ENCODE data around the gene DEXI.

Gene DEXI

GRCh38 chr16:10923650-10924214 lies 18.5 kb downstream of the DEXI start:
- DNase-seq = no peak

- DNase-seq = no peak
Measured at GRCh38 chr16:10923146-10923649, 19.1 kb downstream of the DEXI start.

DNA sequence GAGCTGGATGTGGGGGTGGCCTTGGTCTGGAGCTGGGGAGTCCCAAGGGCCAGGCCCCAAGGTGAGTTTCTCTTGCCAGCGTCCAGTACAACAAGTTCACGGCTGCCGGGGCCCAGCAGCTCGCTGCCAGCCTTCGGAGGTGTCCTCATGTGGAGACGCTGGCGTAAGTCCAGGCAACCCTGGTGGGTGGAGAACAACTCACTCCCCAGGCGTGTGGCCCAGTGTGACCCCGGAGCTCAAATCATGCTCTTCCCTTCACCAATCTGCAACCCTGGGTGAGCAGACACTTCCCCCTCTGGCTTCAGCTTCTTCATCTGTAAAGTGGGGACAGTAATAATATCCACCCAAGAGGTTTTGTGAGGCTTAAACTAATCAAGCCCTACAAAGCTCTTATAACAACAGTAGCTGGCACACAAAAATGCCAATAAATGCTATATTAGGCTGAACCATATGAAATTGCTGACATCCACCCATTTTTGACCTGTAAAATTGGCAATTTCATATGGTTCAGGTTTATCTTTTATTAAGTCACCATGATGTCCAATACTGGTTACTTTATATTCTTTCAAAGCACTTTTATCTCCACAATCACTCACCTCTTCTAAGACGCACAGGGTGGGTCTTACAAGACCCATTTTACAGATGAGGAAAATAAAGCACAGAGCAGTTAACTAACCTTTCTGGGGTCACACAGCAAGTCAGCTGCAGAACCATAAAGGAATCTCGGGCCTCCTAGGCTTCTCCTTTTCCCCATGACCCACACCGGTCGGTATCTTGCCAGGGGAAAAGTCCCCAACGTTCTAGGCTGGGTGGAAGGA lies 19.7 kb downstream of the DEXI start:
- DNase-seq = no peak

DNA sequence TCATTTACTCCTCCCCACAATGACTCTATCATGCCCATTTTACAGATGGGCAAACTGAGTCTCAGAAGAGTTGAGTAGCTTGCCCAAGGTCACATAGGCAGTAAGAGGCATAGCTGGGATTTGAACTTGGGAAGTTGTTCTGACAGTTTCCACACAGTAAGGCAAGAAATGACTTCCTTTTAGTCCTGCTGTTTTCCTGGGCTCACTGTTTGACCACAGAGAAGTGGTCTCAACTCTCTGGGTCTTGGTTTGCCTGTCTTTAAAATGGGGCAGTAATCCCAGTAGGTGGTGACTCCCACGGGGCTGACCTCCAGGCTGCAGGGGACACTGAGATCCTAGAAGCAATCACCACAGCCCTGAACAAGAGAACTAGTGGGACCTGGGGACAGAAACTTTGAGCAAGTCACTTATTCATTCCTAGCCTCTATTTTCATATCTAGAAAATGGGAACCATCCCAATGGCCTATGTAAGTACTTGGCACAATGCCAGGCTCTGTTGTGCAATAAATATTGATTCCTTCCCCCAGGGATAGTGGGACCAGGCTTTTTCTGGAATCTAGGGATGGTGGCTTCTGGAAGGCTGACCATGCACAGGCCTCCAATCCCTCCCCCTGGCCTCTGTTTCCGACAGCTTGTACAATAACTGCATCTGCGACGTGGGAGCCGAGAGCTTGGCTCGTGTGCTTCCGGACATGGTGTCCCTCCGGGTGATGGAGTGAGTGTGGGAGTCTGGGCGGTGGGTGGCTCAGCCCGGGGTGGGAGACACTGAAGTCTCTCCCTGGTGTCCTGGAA lies 20.5 kb downstream of the DEXI start:
- no peak for DNase-seq

DNA sequence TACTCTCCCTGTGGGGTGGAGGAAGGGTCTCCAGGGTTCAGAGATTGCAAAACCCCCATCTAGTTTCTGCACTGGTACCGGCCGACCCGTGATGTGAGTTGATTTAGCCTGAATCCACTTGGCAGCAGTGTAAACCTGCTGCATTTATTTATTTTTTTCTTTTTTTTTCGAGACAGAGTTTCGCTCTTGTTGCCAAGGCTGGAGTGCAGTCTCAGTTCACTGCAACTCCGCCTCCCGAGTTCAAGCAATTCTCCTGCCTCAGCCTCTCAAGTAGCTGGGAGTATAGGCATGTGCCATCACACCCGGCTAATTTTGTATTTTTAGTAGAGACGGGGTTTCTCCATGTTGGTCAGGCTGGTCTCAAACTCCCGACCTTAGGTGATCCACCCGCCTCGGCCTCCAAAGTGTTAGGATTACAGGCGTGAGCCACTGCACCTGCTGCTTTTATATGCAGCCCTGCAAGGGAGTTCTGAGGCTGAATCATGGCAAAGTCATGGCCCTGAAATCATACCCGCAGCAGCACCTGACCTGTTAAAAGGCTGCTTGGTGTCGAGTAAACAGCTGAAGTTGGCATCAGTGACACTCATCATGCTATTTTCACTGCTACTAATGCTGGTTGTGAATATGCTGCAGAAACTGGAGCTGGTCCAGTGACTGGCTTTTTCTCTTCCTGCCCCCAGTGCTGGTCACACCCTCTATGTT lies 21.4 kb downstream of the DEXI start:
- DNase-seq = no peak

DNA sequence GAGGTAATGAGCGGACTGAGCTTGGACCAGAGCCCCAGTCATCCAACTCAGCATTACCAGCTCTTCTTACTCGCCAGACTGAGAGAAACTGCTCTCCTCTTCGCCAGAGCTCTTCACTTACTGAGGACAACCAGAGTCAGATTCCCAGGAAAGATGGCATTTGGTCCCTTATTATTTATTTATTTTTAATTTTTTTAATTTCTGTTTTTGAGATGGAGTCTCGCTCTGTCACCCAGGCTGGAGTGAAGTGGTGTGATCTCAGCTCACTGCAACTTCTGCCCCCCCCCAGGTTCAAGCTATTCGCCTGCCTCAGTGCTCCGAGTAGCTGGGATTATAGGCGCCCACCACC lies 23.3 kb downstream of the DEXI start:
- no peak for DNase-seq

DNA sequence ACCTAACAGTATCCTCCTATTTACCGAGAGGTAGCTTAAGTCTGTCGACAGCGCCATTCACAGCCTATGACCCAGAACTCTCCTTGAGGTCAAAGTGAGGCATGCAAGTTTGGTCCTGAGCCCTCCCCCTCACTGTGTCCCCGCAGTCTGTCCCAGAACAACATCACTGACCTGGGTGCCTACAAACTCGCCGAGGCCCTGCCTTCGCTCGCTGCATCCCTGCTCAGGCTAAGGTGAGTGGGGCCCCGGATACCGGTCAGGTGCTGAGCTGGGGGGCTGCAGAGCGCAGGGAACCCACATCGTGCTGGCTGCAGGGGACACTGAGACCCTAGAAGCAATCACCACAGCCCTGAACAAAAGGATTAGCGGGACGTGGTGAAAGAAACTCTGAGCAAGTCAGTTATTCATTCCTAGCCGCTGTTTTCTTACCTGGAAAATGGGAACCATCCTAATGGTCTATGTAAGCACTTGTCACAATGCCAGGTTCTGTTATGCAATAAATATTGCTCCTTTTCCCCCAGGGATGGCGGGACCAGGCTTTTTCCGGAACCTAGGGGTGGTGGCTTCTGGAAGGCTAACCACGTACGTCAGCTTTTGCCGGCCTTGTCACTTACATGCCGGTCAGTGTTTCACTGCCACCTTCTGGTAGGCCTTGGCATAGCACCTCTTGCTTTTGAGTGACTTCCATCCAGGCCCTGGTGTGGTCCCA lies 23.8 kb downstream of the DEXI start:
- peak; percentile 92 for DNase-seq

DNA sequence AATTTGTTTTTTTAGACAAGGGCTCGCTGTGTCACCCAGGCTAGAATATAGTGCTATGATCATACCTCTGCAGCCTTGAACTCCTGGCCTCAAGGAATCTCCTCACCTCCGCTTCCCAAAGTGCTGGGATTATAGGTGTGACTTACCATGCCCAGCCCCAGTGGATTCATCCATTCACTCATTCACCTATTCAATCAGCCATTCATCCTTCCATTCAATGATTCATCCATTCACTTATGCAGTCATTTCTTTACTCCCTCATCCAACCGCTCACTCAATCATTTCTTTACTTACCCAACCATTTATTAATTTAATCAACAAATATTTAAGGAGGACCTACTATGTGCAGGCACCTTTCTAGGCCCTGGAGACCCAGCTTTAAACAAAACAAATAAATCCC lies 25.7 kb downstream of the DEXI start:
- no peak for DNase-seq

- DNase-seq = no peak
Measured at GRCh38 chr16:10911267-10911666, 31.0 kb downstream of the DEXI start.

GRCh38 chr16:10907757-10908045 lies 34.6 kb downstream of the DEXI start:
- no peak for DNase-seq

DNA sequence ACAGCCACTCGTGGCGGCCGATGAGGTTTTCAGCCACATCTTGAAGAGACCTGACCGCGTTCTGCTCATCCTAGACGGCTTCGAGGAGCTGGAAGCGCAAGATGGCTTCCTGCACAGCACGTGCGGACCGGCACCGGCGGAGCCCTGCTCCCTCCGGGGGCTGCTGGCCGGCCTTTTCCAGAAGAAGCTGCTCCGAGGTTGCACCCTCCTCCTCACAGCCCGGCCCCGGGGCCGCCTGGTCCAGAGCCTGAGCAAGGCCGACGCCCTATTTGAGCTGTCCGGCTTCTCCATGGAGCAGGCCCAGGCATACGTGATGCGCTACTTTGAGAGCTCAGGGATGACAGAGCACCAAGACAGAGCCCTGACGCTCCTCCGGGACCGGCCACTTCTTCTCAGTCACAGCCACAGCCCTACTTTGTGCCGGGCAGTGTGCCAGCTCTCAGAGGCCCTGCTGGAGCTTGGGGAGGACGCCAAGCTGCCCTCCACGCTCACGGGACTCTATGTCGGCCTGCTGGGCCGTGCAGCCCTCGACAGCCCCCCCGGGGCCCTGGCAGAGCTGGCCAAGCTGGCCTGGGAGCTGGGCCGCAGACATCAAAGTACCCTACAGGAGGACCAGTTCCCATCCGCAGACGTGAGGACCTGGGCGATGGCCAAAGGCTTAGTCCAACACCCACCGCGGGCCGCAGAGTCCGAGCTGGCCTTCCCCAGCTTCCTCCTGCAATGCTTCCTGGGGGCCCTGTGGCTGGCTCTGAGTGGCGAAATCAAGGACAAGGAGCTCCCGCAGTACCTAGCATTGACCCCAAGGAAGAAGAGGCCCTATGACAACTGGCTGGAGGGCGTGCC lies 35.1 kb downstream of the DEXI start:
- DNase-seq = no peak

DNA sequence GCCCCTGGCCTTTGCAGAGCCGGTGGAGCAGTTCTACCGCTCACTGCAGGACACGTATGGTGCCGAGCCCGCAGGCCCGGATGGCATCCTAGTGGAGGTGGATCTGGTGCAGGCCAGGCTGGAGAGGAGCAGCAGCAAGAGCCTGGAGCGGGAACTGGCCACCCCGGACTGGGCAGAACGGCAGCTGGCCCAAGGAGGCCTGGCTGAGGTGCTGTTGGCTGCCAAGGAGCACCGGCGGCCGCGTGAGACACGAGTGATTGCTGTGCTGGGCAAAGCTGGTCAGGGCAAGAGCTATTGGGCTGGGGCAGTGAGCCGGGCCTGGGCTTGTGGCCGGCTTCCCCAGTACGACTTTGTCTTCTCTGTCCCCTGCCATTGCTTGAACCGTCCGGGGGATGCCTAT lies 35.8 kb downstream of the DEXI start:
- DNase-seq = no peak

- DNase-seq = no peak
Measured at GRCh38 chr16:10902999-10903398, 39.3 kb downstream of the DEXI start.

GRCh38 chr16:10897134-10897533 lies 45.1 kb downstream of the DEXI start:
- peak; percentile 91 for DNase-seq

DNA sequence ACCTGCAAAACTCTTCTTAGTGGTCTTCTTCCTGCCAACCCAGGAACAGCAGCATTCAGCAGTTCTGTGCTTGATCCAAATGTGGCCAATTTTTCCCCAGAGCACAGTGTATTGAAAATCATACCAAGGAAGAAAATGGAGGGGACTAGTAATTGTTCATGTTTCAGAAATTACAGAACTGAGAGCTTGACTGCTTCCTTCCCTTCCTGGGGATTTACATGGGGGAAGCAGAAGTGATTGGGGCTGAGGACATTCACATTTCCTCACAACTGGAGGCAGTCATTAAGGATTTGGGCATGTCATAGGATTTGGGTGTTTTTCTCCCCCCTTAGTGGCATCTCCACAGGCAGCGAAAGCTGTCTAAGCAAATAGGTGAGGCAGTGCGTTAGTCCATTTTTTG lies 45.5 kb downstream of the DEXI start:
- DNase-seq = no peak

GRCh38 chr16:10896165-10896564 lies 46.1 kb downstream of the DEXI start:
- DNase-seq = no peak

DNA sequence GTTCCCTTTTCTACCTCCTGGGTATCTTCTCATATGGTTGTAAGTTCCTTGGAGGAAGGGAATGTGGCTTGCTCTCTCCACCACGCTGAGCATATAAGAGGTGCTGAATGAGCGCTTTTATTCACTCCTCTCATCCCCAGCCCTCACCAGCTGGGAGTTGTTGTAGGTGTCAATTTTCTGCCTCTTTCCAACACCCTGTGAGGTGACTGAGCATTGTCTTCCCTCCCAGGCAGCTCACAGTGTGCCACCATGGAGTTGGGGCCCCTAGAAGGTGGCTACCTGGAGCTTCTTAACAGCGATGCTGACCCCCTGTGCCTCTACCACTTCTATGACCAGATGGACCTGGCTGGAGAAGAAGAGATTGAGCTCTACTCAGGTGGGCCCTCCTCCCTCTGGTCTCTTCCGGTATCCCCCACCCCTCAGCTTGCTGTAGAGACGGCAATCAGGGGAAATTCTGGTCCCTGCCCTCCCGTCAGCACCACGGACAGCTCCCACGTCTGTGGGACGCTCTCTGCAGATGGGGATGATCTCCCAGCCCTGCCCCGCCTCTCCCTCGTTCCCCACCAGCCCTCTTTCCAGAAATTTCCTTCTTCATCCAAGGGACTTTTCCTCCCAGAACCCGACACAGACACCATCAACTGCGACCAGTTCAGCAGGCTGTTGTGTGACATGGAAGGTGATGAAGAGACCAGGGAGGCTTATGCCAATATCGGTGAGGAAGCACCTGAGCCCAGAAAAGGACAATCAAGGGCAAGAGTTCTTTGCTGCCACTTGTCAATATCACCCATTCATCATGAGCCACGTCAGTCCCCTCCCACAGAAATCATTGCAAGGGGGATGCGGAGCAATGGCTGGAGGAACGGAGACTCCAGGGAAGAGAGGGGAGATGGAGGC lies 47.0 kb downstream of the DEXI start:
- DNase-seq = no peak

- DNase-seq = no peak
Measured at GRCh38 chr16:10892782-10893318, 49.4 kb downstream of the DEXI start.

DNA sequence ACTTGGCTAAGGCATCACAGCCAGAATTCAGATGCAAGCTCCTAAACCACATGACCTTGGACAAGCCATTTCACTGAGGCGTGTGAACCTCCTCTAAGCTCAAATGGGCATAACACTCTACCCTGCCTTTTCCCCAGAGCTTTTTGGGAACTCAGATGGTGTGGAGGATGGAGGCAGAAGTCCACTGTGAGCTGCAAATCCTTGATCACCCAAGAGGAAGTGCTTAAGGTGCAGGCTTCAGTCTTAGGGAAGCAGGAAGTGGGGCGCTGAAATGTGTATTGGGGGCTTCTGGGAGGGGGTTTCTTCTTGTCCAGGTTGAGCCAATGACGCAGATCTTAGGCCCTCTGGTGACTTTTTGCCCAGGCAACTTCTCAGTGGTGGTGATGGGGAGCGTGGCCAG lies 52.4 kb downstream of the DEXI start:
- DNase-seq = no peak

DNA sequence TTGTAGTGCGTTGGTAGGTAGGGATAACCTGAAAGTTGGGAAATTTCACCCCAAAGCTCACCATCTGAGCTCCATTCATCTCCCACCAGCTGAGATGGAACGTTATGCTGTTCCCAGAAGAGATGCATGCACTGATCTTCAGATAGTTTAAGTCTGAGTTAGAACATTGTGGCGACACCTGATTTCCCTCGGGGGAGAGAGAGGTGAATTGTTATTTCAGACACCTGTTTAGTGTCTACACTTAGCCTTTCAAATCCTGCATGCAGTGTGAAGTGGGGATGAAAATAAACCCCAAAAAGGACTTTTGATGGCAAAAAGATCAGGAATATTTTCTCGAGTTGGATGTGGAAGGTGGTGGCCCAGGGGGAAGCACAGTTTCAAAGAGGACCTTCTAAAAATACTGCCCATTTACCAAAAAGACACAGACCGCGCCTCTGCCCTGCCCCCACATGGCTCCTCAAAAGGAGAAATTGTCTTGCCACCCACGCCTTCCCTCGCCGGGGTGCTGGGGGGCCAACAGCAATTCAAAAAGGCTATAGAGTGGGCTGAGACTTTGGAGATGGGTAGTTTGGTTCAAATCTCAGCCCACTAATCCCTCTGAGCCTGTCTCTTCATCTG lies 53.8 kb downstream of the DEXI start:
- DNase-seq = no peak
